GM21737 (cell line): ENCODE data around the gene TM9SF3.

ENCODE experiments used
- ATAC-seq: cut with Tn5 transposase; IDR thresholded peaks from one replicate; pipeline ENCODE4 v1.9.1; 2021; ENCODE audit warnings: mild to moderate bottlenecking, moderate library complexity; ENCODE audit not compliant: unreplicated experiment

Gene TM9SF3

GRCh38 chr10:96482815-96483588 lies 103.8 kb downstream of the TM9SF3 start:
- no peak for ATAC-seq

GRCh38 chr10:96478355-96478754 lies 108.5 kb downstream of the TM9SF3 start:
- ATAC-seq, result no peak

- no peak for ATAC-seq
These were observed 112.9 kb downstream of the TM9SF3 start for GRCh38 chr10:96473866-96474265.

- no peak for ATAC-seq
These were observed 116.6 kb downstream of the TM9SF3 start for GRCh38 chr10:96470116-96470743.

- no peak for ATAC-seq
These were observed 118.0 kb downstream of the TM9SF3 start for GRCh38 chr10:96468845-96469244.
